Gastrocnemius medialis (tissue), 4 donors: ENCODE results near the gene LCN15. TPM values are rescaled to one million over a fixed set of nuclear protein-coding genes. Genes with fewer than 3 reads are reported as not detected.
A peak's percentile ranks its signal among the peaks of the same experiment; 100 is the strongest.

Experiments used
- ATAC-seq, 2 donors: fragments of 150-250 bp; one replicate each; pipeline ENCODE4 v1.9.1; 2016
- DNase-seq, 2 donors: peaks; one replicate each; pipeline ENCODE4 v3.0.0-alpha.2; 2019
- H3K27ac ChIP-seq, 4 donors: fragments of 200-600 bp; sonication (generic); 1 replicate in 1 of 4; 2 replicates in 3 of 4; pipeline ENCODE4 v1.5.1; 2016 to 2018; ENCODE audit warnings: mild to moderate bottlenecking in 2 of 4, moderate library complexity in 1 of 4
- H3K27me3 ChIP-seq, 3 donors: fragments of 200-600 bp; sonication (generic) in 2 of 3; 1 replicate in 1 of 3; 2 replicates in 2 of 3; pipeline versions ENCODE4 v1.5.1 to v1.6.0; 2016 to 2019; ENCODE audit warnings: mild to moderate bottlenecking in 1 of 3, moderate library complexity in 1 of 3
- H3K36me3 ChIP-seq, 2 donors: fragments of 200-600 bp; sonication (generic) in 1 of 2; one replicate each; pipeline ENCODE4 v1.5.1; 2017 to 2018
- H3K4me1 ChIP-seq, 2 donors: fragments of 200-600 bp; sonication (generic) in 1 of 2; one replicate each; pipeline ENCODE4 v1.5.1; 2016 to 2017; ENCODE audit warnings: mild to moderate bottlenecking in 2 of 2
- H3K4me3 ChIP-seq, 4 donors: fragments of 200-600 bp; sonication (generic) in 3 of 4; 1 replicate in 1 of 4; 2 replicates in 3 of 4; pipeline ENCODE4 v1.5.1; 2016 to 2019; ENCODE audit warnings: mild to moderate bottlenecking in 2 of 4
- H3K9me3 ChIP-seq, 3 donors: fragments of 200-600 bp; sonication (generic) in 2 of 3; 1 replicate in 1 of 3; 2 replicates in 2 of 3; pipeline ENCODE4 v1.5.1; 2016 to 2019
- POLR2A ChIP-seq, 2 donors: fragments of 450-650 bp; IDR thresholded peaks; one replicate each; pipeline ENCODE4 v1.6.1; 2017; ENCODE audit warnings: antibody characterized with exemption in 2 of 2, mild to moderate bottlenecking in 2 of 2, moderate library complexity in 2 of 2
- in situ Hi-C, 4 donors: fragments of 200-750 bp; cut with MboI; loops; one replicate each; pipeline versions ENCODE4 v1.15.0 to v1.8.0; 2017; ENCODE audit warnings: low sequenced_read_pairs in 4 of 4
- intact Hi-C: fragments of 100-400 bp; cut with DNase I; formaldehyde crosslinking; loops from one replicate; pipeline ENCODE4 v1.15.1; 2023; ENCODE audit warnings: low total_unique reads
- total RNA-seq, 4 donors: library from RNA; depleted of rRNA; stranded (reverse); fragments of >200 nt; gene quantifications; one replicate each; pipeline versions ENCODE4 v1.1.0 to v1.2.3, GENCODE V29; 2016
- TF ChIP-seq, protein P1 (sequence below), 5 experiments: fragments of 450-650 bp in 3 of 5; fragments of 200-600 bp in 2 of 5; sonication (generic) in 2 of 5; IDR thresholded peaks in 4 of 5; conservative IDR thresholded peaks in 1 of 5; 1 replicate in 4 of 5; 2 replicates in 1 of 5; pipeline ENCODE4 v1.5.1; 2016 to 2019; ENCODE audit warnings: antibody characterized with exemption in 5 of 5, mild to moderate bottlenecking in 3 of 5, moderate library complexity in 3 of 5

Gene LCN15
- total RNA-seq, 4 donors from 2014 or later = not detected

DNA sequence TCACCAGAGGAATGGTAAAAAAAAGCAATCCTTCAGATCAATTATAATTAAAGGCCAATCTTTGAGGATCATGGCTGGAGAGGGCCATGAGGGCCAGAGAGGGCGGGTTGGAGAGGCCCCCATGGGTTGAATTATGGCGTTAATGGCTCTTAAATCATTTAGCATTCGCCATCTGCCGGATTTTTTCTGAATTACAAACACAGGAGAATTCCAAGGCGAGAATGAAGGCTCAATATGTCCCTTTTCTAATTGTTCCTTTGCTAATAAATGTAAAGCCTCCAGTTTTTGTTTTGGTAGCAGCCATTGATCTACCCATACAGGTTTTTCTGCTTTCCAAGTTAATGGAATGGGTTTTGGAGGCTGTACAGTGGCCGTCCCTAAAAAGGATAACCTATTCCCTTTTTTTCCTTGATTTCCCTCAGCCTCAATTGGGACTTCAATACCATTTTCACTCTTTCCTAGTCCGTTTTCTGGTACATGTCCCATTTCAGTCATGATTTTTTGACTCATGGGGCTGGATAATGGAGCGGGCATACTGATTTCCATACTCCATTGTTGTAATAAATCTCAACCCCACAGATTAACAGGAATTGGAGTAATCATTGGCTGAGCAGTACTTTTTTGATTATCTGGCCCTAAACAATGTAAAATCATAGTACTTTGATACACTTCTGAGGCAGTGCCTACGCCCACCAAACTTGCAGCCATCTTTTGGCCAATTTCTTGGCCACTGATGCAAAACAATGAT, 20.1 kb upstream of the LCN15 start:
- no peaks in the 10 kb centered on the region for H3K9me3 ChIP-seq
- TF ChIP-seq, protein P1, sequence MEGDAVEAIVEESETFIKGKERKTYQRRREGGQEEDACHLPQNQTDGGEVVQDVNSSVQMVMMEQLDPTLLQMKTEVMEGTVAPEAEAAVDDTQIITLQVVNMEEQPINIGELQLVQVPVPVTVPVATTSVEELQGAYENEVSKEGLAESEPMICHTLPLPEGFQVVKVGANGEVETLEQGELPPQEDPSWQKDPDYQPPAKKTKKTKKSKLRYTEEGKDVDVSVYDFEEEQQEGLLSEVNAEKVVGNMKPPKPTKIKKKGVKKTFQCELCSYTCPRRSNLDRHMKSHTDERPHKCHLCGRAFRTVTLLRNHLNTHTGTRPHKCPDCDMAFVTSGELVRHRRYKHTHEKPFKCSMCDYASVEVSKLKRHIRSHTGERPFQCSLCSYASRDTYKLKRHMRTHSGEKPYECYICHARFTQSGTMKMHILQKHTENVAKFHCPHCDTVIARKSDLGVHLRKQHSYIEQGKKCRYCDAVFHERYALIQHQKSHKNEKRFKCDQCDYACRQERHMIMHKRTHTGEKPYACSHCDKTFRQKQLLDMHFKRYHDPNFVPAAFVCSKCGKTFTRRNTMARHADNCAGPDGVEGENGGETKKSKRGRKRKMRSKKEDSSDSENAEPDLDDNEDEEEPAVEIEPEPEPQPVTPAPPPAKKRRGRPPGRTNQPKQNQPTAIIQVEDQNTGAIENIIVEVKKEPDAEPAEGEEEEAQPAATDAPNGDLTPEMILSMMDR (IDR thresholded peaks at IDR 0.05 in 4 of 5, conservative IDR thresholded peaks at IDR 0.05 in 1 of 5) = peak in 4 of 5 experiments; percentile 11 to 50 (median 39)
- TF ChIP-seq POLR2A (IDR thresholded peaks at IDR 0.05) = no peak
- H3K36me3 ChIP-seq = no peaks in the 10 kb centered on the region
- H3K27ac ChIP-seq = no peak overlapping the region
- ATAC-seq (no peak), DNase-seq (no peak)
- H3K4me3 ChIP-seq = no peak overlapping the region
- no peaks in the 10 kb centered on the region for H3K27me3 ChIP-seq
- in situ Hi-C loops (loop anchor here in 2 of 4 donors (10.0 to 25.0 kb wide), 2 partner anchors 153 to 250 kb away; partner anchors contain the start of genes C8G (in 1 of the 2), FBXW5 (in 1 of the 2) and FUT7 (in 1 of the 2)), intact Hi-C loops (loop anchor here (10.0 kb wide), 1 partner anchor 450 kb away; the partner anchor contains the start of gene SLC34A3)
- no peaks in the 10 kb centered on the region for H3K4me1 ChIP-seq

DNA sequence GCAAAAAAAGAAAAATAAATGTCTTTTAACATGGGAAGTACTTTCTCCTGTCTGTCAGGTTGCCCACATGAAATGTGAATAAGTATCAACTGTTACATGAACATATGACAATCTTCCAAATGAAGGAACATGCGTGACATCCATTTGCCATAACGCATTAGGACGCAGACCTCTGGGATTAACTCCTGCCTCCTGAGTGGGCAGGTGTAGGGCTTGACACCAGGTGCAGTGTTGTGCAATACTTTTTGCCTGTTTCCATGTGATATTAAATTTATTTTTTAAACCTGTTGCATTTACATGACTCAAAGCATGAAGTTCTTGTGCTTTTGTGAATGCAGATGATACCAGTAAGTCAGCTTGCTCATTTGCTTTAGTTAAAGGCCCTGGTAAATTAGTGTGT, 18.1 kb upstream of the LCN15 start:
- H3K9me3 ChIP-seq = no peaks in the 10 kb centered on the region
- H3K27ac ChIP-seq = no peak overlapping the region
- H3K4me1 ChIP-seq = no peaks in the 10 kb centered on the region
- ATAC-seq = no peak
- no peaks in the 10 kb centered on the region for H3K27me3 ChIP-seq
- no peak for DNase-seq
- intact Hi-C loops = loop anchor here (10.0 kb wide), 1 partner anchor 452 kb away; the partner anchor contains the start of gene SLC34A3
- H3K36me3 ChIP-seq = no peaks in the 10 kb centered on the region
- H3K4me3 ChIP-seq = no peak overlapping the region
- in situ Hi-C loops = loop anchor here in 2 of 4 donors (10.0 to 25.0 kb wide), 2 partner anchors 155 to 252 kb away; partner anchors contain the start of genes C8G (in 1 of the 2), FBXW5 (in 1 of the 2) and FUT7 (in 1 of the 2)
- TF ChIP-seq POLR2A (IDR thresholded peaks at IDR 0.05) = no peak
- TF ChIP-seq, protein P1 (IDR thresholded peaks at IDR 0.05 in 4 of 5, conservative IDR thresholded peaks at IDR 0.05 in 1 of 5) = no peak

- TF ChIP-seq, protein P1 (IDR thresholded peaks at IDR 0.05 in 4 of 5, conservative IDR thresholded peaks at IDR 0.05 in 1 of 5) = no peak
- TF ChIP-seq POLR2A (IDR thresholded peaks at IDR 0.05) = no peak
- Histone ChIP-seq H3K4me1 (no peaks in the 10 kb centered on the region), H3K27me3 (no peaks in the 10 kb centered on the region), H3K27ac (no peak overlapping the region), H3K36me3 (no peaks in the 10 kb centered on the region), H3K4me3 (no peak overlapping the region), H3K9me3 (no peaks in the 10 kb centered on the region)
- DNase-seq (no peak), ATAC-seq (no peak)
- intact Hi-C loops (loop anchor here (10.0 kb wide), 1 partner anchor 455 kb away; the partner anchor contains the start of gene SLC34A3), in situ Hi-C loops (loop anchor here in 2 of 4 donors (10.0 to 25.0 kb wide), 2 partner anchors 157 to 255 kb away; partner anchors contain the start of genes C8G (in 1 of the 2), FBXW5 (in 1 of the 2) and FUT7 (in 1 of the 2))
These were observed 15.5 kb upstream of the LCN15 start for GRCh38 chr9:136779808-136780207.

DNA sequence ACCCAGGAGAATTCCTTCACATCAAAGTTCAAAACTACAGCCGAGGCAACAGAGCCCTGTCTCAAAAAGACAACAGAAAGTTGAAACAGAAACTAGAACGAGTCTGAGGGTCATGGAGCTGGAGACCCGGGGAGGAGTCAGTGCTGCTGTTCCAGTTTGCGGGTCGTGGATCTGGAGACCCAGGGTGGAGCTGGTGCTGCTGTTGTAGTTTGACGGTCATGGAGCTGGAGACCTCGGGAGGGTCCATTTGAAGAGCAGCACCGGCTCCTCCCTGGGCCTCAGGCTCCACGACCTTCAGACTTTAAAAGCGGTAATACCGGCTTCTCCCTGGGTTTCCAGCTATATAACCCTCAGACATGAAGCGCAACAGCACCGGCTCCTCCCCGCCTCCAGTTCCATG, 13.0 kb upstream of the LCN15 start:
- DNase-seq = no peak
- Histone ChIP-seq H3K36me3 (no peaks in the 10 kb centered on the region), H3K4me3 (no peak overlapping the region), H3K4me1 (no peaks in the 10 kb centered on the region), H3K9me3 (peaks cover 0 to 5% (median 2%) of the 10 kb centered on the region in 3 donors), H3K27me3 (no peaks in the 10 kb centered on the region), H3K27ac (no peak overlapping the region)
- no peak for TF ChIP-seq POLR2A (IDR thresholded peaks at IDR 0.05)
- no peak for ATAC-seq
- intact Hi-C loops (no loop called here), in situ Hi-C loops (loop anchor here in 1 of 4 donors (25.0 kb wide), 1 partner anchor 160 kb away; the partner anchor contains the start of genes C8G and FBXW5)

DNA sequence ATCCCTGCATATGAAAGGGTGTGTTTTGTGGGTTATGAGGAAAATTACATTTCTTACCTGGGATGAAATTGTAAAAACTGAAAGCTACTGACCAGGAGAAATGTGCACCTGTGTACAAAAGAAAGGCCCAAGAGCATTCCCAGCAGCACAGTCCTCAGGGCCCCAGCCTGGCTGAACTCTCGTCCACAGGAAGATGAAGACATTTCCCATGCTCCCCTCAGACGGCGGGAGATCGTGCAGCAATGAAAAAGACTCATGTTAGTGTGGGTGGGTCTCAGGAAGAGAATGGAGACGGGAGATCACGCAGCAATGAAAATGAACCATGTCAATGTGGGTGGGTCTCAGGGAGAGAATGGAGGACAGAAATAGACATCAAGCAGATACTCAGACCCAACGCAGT, 12.6 kb upstream of the LCN15 start:
- intact Hi-C loops = no loop called here
- H3K36me3 ChIP-seq = no peaks in the 10 kb centered on the region
- H3K4me3 ChIP-seq = no peak overlapping the region
- H3K9me3 ChIP-seq = peaks cover 0 to 5% (median 2%) of the 10 kb centered on the region in 3 donors
- H3K27me3 ChIP-seq = no peaks in the 10 kb centered on the region
- in situ Hi-C loops = loop anchor here in 1 of 4 donors (25.0 kb wide), 1 partner anchor 160 kb away; the partner anchor contains the start of genes C8G and FBXW5
- TF ChIP-seq, protein P1 (IDR thresholded peaks at IDR 0.05 in 4 of 5, conservative IDR thresholded peaks at IDR 0.05 in 1 of 5) = no peak
- no peak for TF ChIP-seq POLR2A (IDR thresholded peaks at IDR 0.05)
- ATAC-seq (no peak), DNase-seq (no peak)
- H3K4me1 ChIP-seq = no peaks in the 10 kb centered on the region
- no peak overlapping the region for H3K27ac ChIP-seq
